ENCODE results near the gene PCDH17. TPM values are rescaled to one million over a fixed set of nuclear protein-coding genes. Genes with fewer than 3 reads are reported as not detected.

Gene PCDH17
- total RNA-seq, 1 experiment from 2014 or later, result not detected

- Mint-ChIP-seq H3K27ac (ENCODE audit: low read depth, unreplicated experiment) (no peak overlapping the region), H3K9me3 (ENCODE audit: unreplicated experiment) (no peaks in the 10 kb centered on the region), H3K4me1 (ENCODE audit: insufficient read depth, unreplicated experiment) (peaks cover 10% of the 10 kb centered on the region), H3K4me3 (ENCODE audit: unreplicated experiment) (no peak overlapping the region), H3K27me3 (ENCODE audit: insufficient read depth, unreplicated experiment) (peaks cover 57% of the 10 kb centered on the region), H3K36me3 (ENCODE audit: insufficient read depth, unreplicated experiment) (no peaks in the 10 kb centered on the region)
- intact Hi-C loops (cut with micrococcal nuclease), result no loop called here
- POLR2A ChIA-PET, result no interaction called here
- no TSS peak for BruUV-seq (replicated peaks)
- TF ChIP-seq CTCF (IDR thresholded peaks at IDR 0.05; ENCODE audit: unreplicated experiment), result no peak
- DNase-seq (ENCODE audit: unreplicated experiment), result no peak
- CTCF ChIA-PET, result interaction anchor here (1.5 kb wide), 1 partner anchor 9 kb away, joined by 6 read pairs; no protein-coding TSS in a partner anchor
Observed at GRCh38 chr13:57633141-57633949, 1.8 kb downstream of the PCDH17 start.

GRCh38 chr13:57633950-57634838 lies 2.6 kb downstream of the PCDH17 start:
- H3K4me3 Mint-ChIP-seq (ENCODE audit: unreplicated experiment), result no peak overlapping the region
- H3K9me3 Mint-ChIP-seq (ENCODE audit: unreplicated experiment), result no peaks in the 10 kb centered on the region
- DNase-seq (ENCODE audit: unreplicated experiment), result no peak
- H3K27me3 Mint-ChIP-seq (ENCODE audit: insufficient read depth, unreplicated experiment), result peaks cover 53% of the 10 kb centered on the region
- H3K27ac Mint-ChIP-seq (ENCODE audit: low read depth, unreplicated experiment), result no peak overlapping the region
- peaks cover 10% of the 10 kb centered on the region for H3K4me1 Mint-ChIP-seq (ENCODE audit: insufficient read depth, unreplicated experiment)
- no peaks in the 10 kb centered on the region for H3K36me3 Mint-ChIP-seq (ENCODE audit: insufficient read depth, unreplicated experiment)
- TF ChIP-seq CTCF (IDR thresholded peaks at IDR 0.05; ENCODE audit: unreplicated experiment), result no peak
- intact Hi-C loops (cut with micrococcal nuclease), result no loop called here
- ChIA-PET POLR2A (no interaction called here), CTCF (interaction anchor here (0.5 to 1.5 kb wide), 3 partner anchors 10 to 254 kb away, joined by 3 to 6 read pairs (median 4); no protein-coding TSS in a partner anchor)
- BruUV-seq (replicated peaks), result no TSS peak

- BruUV-seq (replicated peaks), result no TSS peak
- ChIA-PET POLR2A (no interaction called here), CTCF (interaction anchor here (0.6 to 1.7 kb wide), 3 partner anchors 10 to 949 kb away, joined by 3 to 8 read pairs (median 4); no protein-coding TSS in a partner anchor)
- H3K27ac Mint-ChIP-seq (ENCODE audit: low read depth, unreplicated experiment), result no peak overlapping the region
- no peak for TF ChIP-seq CTCF (IDR thresholded peaks at IDR 0.05; ENCODE audit: unreplicated experiment)
- peaks cover 52% of the 10 kb centered on the region for H3K27me3 Mint-ChIP-seq (ENCODE audit: insufficient read depth, unreplicated experiment)
- H3K9me3 Mint-ChIP-seq (ENCODE audit: unreplicated experiment), result no peaks in the 10 kb centered on the region
- H3K4me1 Mint-ChIP-seq (ENCODE audit: insufficient read depth, unreplicated experiment), result peaks cover 10% of the 10 kb centered on the region
- H3K36me3 Mint-ChIP-seq (ENCODE audit: insufficient read depth, unreplicated experiment), result no peaks in the 10 kb centered on the region
- H3K4me3 Mint-ChIP-seq (ENCODE audit: unreplicated experiment), result no peak overlapping the region
- DNase-seq (ENCODE audit: unreplicated experiment), result no peak
- intact Hi-C loops (cut with micrococcal nuclease), result no loop called here
Observed at GRCh38 chr13:57634839-57635165, 3.3 kb downstream of the PCDH17 start.

- Mint-ChIP-seq H3K36me3 (ENCODE audit: insufficient read depth, unreplicated experiment) (no peaks in the 10 kb centered on the region), H3K9me3 (ENCODE audit: unreplicated experiment) (no peaks in the 10 kb centered on the region), H3K27ac (ENCODE audit: low read depth, unreplicated experiment) (no peak overlapping the region), H3K4me1 (ENCODE audit: insufficient read depth, unreplicated experiment) (peaks cover 10% of the 10 kb centered on the region), H3K27me3 (ENCODE audit: insufficient read depth, unreplicated experiment) (peaks cover 52% of the 10 kb centered on the region), H3K4me3 (ENCODE audit: unreplicated experiment) (no peak overlapping the region)
- intact Hi-C loops (cut with micrococcal nuclease), result no loop called here
- TF ChIP-seq CTCF (IDR thresholded peaks at IDR 0.05; ENCODE audit: unreplicated experiment), result no peak
- POLR2A ChIA-PET, result no interaction called here
- no peak for DNase-seq (ENCODE audit: unreplicated experiment)
- no TSS peak for BruUV-seq (replicated peaks)
- CTCF ChIA-PET, result interaction anchor here (1.7 kb wide), 1 partner anchor 11 kb away, joined by 8 read pairs; no protein-coding TSS in a partner anchor
Observed at GRCh38 chr13:57635541-57636085, 4.1 kb downstream of the PCDH17 start.

Measured in MCF 10A (cell line).